Measurements from ENCODE around the gene DYSF.

The DYSF gene

DNA sequence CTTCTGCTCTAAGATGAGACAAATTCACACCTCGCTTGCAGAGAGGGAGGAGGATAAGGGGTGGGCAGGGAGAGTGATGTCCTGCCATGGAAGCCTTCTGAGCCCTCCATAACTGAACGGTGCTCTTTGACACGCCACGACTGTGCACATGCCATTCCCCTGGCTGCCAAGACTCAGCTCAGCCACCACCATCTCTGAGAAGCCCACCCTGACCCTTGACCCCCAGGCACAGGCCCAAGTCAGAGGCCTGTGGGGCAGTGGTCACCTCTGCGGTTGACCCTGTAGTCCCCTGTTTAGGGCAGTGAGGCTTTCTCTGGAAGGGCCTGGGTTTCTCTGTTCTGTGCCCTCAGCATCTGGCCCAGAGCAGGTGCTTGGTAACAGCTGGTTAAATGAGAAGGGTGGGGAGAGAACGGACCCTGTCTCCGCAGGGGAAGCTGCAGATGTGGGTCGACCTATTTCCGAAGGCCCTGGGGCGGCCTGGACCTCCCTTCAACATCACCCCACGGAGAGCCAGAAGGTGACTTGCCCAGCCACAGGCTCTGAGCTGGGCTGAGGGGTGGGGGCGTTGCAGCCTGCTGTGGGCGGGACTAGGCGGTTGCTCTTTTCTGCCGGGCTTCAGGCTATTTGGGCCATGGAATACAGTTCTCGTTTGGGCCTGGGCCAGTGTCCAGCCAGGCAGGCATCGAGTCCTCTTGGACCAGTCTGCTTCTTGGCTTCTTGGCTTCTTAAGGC lies 215.1 kb downstream of the DYSF start:
- DNase-seq (ENCODE audit: low read depth in 4 of 4, low spot score in 1 of 4): no peak

DNA sequence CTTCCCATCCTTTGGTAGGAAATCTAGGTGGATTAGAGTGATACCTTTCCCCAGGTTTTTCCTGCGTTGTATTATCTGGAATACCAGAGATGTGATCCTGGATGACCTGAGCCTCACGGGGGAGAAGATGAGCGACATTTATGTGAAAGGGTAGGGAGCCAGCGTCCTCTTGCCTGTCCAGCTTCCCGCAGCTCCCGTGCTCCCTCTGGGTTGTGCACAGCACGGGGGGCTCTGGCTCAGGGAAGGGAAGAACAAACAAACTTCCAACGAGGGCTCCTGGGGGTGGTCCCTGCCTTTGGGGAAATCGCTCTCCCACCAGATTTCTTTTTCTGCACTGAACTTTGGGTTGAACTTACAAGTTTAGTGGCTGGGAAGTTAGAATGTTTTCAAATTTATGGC lies 215.7 kb downstream of the DYSF start:
- DNase-seq (ENCODE audit: low read depth in 4 of 4, low spot score in 1 of 4): no peak

DNA sequence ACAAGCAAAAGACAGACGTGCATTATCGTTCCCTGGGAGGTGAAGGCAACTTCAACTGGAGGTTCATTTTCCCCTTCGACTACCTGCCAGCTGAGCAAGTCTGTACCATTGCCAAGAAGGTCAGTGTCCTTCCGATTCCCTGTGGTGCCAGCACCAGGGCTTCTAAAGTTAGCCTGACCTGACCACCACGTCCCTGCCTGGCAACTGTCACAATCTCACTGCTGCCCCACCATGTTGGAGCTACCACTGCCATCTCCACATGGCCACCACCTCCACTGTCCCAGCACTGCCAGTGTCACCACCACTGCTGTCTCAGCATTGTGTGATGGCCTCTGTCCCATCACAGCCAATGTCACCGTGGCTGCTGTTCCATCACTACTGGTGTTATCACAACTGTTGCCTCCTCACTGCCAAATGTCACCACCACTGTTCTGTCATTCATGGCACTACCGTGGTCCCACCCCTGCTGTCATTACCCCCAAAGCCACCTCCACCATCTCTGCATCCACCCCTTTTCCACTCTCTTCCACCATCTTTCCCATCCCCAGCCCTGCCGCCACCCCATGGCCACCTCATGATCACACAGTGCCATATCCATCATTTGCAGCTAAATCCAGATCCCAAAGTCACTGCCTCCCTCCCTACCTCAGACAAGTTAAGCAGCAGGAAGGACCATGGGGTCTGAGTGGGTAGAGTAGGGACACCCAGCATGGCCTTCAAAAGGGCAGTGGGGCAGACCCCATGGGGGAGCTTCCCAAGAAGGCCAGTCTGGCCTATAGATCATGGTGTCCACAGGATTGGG lies 216.5 kb downstream of the DYSF start:
- DNase-seq (ENCODE audit: low read depth in 4 of 4, low spot score in 1 of 4): no peak

DNA sequence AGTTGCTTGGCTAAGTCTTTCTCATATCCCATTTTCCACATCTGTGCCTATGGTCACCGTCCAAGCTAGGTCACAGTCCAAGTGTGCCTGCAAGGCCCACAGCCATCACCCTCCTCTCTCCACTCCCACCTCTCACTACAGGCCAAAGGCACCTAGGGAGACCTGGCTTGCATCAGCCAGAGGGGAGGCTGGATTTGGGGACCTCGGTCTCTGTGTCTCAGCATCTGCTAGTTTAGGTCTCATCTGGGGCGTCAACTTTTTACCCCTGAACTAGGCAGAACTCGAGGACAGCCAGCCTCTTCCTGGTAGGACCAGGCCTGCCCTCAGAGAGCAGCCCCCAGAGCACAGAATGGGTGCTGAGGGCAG lies 217.1 kb downstream of the DYSF start:
- DNase-seq (ENCODE audit: low read depth in 4 of 4, low spot score in 1 of 4): no peak

DNA sequence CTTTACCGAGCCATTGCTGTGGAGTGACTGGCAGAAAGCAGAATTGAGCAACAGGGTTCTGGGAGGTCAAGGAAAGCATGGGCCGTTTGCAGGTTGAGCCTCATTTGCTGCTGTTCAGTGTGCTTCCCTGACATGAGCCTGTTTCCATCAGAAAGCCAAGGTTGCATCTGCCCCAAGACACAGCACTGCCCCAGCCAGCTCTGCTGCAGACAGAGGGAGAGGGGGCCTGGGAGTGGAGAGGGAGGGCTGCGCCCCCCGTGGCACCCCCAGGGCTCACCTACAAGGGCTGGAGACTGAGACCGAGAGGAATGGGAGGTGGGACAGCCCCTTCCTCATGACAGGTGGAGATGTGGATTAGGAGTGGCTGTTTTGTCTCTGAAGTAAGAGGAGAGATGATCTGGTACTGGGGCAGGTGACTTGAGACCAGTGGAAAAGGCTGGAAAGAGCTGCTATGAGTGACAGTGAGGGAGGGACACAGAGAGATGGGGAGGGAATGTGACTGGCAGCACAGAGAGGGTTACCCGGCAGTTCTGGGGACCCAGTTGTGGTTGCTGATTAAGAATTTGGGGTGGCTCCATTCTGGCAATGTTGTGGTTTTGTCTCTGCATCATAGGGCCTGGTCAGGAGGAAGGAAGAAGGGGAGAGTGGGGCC lies 218.0 kb downstream of the DYSF start:
- no peak for DNase-seq (ENCODE audit: low read depth in 4 of 4, low spot score in 1 of 4)

DNA sequence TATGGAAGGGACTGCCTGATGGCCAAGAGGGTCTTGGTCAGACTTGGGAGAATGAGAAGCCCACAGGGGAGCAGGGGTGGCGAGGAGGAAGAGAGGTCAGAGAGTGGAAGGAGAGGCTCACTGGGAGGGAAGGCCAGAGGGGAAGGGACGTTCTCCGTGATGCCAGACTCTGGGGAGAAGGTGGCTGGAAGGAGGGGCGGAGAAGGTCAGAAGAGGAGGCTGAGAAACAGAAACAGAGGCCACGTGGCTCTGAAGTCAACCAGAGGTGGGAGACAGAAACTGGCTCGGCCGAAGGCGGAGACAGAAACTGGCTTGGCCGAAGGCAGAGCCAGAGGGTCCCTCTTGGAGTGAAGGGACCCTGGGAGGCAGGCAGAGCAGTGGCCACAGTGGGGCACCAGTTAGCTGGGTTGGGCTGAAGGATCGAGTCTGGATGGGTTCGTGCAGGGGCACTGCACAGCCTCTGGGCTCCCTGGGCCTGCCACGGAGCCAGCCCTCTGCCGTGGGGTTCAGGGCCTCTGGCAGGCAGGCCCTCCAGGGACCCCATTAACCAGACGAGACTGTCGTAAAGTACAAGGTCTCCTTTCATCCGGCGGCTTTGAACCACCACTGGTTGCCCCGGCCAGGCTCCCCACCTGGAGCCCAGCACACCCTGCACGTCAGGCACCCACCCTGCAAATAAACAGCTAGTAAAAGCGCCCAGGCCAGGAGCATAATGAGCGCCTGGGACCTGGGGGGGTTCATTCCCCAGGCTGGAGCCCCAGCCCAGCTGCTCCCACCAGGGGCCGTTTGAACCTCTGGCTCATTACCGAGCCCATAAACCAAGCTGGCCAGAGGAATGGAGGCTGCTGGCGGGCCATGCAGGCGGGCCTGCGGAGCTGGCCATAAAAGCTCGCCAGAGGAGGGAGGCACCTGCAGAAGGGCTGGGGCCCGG lies 218.8 kb downstream of the DYSF start:
- DNase-seq (ENCODE audit: low read depth in 4 of 4, low spot score in 1 of 4): no peak

DNA sequence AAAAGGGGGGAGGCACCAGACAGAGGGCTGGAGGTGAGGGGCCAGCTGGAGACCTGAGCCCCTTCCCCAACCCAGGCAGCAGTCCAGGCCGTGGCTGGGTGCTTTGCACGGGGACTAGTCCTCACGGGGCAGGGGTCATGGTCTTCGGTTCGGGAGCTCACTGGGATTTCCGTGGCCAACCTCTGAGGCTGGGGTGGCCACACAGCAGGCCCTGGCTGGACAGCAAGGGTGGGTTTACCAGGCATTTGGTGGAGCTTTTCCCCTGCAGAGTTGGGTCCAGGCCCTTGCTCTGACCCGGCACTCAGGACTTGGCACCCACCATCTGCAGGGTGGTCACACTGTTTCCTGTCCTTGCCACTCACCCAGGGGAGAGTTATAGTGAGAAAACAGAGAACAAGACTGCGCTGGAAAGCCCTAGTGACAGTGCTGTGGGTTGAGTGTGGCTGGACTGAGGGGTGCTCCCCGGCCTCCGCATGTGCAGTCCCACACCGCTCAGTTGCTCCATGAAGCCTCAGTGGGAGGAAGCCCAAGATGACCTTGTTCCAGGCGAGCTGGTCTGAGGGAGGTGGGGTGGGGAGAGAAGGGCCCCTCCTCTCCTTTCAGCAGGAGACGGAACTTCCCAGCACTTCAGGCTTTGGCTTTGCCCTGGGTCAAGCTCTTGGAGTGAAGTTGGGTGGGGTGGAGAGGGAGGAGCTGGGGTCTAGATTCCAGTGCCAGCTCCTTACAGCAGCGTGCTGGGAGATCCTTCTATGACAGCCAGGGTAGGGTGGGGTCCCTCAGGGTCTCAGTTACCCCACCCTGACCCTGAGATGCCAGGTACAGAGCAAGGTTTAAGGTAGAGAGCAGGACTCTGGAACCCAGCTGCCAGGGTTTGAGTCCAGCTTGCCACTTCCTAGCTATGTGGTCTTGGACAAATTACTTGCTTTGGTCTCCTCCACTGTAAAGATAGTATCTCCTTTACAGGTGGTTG lies 219.8 kb downstream of the DYSF start:
- no peak for DNase-seq (ENCODE audit: low read depth in 4 of 4, low spot score in 1 of 4)

DNA sequence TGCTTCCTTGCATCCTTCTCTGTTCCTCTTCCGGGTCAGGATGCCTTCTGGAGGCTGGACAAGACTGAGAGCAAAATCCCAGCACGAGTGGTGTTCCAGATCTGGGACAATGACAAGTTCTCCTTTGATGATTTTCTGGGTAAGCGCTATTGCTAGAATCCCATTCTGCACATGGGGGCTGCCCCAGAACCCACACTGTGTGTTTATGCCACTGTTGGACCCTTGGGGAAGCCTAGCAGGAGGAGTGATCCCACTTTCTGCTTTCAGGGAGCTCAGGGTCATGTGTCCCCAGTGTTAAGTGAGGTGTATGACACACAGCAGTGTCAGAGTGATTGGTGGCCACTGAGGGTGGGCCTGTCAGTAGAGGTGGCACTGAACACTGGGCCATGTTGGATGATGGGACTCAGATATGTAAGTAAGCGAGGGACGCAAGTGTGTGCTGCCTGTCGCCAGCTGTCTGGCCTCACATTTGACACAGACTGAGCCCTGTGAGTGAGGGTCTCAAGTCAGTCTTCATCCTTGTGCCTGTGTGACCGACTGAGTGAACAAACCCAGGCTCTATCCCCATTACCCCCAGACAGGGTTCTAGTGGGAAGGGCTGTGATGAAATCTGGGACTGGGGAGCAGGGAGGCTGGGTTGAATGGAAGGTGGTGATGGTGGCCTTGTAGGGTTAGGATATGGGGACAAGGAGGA lies 220.9 kb downstream of the DYSF start:
- DNase-seq (ENCODE audit: low read depth in 4 of 4, low spot score in 1 of 4): no peak

DNA sequence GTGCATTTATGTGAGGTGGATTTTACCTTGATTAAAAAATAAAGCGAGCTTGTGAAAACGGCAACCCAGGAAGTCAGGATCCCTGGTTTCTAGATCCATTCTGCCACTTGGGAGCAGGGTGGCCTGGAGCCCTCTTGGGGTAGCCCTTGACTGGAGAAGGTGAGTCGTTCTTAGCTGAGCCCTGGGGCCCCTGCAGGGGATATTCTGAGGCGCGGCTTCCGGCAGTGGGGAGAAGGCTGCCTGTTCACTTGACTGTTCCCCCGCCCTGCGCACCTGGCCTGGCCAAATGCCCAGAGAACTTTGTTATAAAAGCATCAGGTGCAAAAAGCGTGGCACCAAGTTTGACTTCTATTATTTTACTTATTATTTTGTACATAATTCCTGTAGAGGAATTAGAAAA lies 221.9 kb downstream of the DYSF start:
- no peak for DNase-seq (ENCODE audit: low read depth in 4 of 4, low spot score in 1 of 4)

DNA sequence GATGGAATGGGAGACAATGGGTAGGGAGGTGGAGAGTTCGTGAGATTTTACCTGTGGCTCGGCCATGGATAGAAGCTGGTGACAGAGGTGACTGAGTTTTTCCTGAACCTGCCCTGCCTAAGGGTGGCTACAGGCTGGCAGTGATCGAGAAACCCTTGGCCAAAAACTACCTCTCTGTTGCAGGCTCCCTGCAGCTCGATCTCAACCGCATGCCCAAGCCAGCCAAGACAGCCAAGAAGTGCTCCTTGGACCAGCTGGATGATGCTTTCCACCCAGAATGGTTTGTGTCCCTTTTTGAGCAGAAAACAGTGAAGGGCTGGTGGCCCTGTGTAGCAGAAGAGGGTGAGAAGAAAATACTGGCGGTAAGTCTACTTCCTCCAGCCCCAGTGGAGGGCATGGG lies 225.5 kb downstream of the DYSF start:
- DNase-seq (ENCODE audit: low read depth in 4 of 4, low spot score in 1 of 4): no peak

DNA sequence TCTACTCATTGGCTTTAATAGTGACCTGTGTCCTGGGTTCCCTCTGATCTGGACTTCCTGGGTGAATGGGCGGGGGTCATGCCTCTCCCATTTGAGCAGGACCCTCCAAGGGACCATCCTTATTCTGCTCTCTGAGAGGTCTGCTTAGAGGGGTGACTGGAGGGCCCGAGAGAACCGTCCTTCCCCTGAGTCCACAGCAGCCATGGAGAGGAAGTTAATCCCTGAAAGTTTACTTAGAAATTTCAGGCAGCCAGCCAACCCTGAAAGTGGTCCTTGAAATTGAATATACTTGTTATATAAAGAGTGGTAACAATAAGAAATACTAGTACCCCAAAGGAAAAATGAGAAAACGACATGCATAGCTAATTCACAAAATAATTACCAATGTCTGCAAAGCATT lies 226.1 kb downstream of the DYSF start:
- no peak for DNase-seq (ENCODE audit: low read depth in 4 of 4, low spot score in 1 of 4)

DNA sequence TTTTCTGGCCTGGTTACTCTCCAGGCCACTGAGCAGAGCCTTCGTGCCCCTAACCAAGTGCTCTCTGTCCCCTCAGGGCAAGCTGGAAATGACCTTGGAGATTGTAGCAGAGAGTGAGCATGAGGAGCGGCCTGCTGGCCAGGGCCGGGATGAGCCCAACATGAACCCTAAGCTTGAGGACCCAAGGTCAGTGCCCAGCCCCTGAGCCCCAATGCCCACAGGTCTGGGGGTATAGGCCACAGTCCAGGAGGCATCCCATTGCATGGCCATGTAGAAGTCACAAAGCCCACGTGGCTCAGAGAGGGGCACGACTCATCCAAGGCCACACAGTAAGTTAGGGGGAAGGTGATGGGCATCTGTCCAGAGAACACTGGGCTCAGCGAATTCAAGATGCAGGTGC lies 227.6 kb downstream of the DYSF start:
- DNase-seq (ENCODE audit: low read depth in 4 of 4, low spot score in 1 of 4): no peak

DNA sequence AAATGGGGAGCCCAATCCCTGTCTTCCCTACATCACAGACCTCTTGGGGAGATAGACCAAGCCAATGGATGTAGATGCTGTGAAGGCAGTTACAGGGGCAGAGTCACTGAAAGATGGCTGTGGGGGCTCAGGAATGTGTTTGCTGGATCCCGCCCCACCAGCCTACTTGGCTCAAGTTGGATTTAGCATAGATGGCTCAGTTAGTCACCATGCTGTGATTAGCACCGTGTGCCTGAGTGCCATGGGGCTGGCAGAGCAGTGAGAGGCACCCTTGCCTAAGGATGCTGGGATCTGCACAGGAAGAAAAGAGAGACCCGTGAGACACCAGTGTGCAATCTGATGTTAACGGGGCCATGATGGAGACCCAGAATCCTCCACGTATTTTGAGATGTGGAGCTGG lies 228.3 kb downstream of the DYSF start:
- no peak for DNase-seq (ENCODE audit: low read depth in 4 of 4, low spot score in 1 of 4)

DNA sequence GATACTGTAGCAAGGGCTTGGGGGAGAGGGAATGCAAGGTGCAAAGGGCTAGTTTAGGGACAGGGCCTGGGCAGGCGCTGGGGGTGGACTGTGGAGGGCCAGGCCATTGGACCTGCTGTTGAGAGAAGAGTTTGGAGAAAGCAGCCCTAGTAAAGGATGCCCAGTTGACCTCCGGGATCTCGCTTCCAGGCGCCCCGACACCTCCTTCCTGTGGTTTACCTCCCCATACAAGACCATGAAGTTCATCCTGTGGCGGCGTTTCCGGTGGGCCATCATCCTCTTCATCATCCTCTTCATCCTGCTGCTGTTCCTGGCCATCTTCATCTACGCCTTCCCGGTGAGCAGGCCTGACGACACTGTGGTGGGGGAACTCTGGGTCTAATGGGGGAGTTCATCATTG lies 229.0 kb downstream of the DYSF start:
- DNase-seq (ENCODE audit: low read depth in 4 of 4, low spot score in 1 of 4): no peak

DNA sequence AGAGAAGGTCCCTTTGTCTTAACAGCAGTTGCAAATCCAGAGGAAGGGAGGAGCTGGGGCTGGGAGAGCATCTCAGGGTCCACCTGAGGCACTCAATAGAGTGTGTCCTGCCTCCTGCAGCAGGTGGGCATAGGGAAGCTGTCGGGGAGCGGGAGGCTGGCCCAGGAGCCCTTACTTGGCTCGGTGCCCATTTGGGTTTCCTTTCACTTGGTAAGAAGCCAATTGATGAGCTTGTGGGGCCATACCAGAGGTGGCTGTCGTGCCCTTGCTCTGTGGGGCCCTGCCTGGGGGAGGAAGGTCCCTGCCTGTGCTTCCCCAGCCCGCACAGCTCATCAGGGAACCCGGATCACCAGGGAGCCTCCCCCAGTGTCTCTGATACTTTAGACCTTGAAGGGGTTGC lies 229.7 kb downstream of the DYSF start:
- no peak for DNase-seq (ENCODE audit: low read depth in 4 of 4, low spot score in 1 of 4)

DNA sequence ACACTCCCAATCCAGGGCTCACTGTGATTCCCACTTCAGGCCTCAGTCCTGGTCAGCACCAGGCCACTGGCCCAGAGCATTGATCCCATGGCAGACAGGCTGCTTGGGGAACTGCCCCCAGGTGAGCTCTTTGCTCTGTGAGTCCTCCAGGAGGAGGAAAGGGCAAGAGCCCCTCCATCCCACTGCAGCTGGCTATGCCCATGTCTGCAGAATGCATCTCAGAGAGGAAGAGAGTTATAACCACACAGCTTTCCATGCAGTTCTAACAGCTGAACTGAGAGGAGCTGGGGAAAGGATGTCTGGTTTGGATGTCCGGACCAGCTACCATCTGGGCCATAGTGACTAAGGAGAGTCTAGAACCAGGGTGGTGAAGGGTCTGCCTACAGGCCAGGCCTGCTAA lies 230.3 kb downstream of the DYSF start:
- no peak for DNase-seq (ENCODE audit: low read depth in 4 of 4, low spot score in 1 of 4)

DNA sequence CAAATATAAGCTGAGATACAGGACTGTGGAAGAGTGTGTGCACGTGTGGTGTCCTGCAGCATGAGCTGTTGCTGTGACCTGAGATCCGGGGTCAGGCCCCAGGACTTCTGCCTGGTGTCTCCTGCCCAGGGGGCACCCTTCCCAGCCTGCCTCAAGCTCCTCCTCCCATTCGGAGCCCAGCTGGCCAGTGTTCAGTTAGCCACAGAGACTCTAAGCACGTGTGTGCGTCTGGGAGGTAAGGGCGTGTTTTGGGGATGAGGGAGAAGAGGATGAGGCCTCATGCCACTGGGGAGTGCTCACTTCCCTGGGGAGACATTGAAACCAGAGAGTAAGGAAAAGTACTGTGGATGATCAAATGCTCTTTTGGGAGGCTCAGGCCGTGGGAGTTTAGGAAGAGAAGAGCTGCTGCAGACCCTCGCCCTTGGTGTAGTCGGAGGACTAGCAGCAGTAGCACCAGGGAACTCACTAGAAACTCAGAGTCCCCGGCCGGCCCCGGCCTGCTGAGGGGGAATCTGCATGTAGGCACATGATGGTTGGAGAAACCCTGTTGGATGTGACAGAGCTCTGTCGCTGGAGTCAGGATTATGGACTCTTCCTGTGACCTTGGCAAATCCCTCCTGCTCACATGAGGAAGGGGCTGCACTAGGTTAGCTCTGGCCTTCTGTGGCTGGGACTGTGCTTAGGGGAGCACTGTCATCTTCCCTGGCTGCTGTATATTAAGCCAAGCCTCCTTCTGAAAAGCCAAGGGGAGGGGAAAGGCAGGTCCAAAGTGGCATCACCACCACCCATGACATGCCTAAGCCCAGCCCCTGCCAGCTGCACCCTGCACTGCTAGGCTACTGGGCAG lies 231.1 kb downstream of the DYSF start:
- DNase-seq (ENCODE audit: low read depth in 4 of 4, low spot score in 1 of 4): no peak

DNA sequence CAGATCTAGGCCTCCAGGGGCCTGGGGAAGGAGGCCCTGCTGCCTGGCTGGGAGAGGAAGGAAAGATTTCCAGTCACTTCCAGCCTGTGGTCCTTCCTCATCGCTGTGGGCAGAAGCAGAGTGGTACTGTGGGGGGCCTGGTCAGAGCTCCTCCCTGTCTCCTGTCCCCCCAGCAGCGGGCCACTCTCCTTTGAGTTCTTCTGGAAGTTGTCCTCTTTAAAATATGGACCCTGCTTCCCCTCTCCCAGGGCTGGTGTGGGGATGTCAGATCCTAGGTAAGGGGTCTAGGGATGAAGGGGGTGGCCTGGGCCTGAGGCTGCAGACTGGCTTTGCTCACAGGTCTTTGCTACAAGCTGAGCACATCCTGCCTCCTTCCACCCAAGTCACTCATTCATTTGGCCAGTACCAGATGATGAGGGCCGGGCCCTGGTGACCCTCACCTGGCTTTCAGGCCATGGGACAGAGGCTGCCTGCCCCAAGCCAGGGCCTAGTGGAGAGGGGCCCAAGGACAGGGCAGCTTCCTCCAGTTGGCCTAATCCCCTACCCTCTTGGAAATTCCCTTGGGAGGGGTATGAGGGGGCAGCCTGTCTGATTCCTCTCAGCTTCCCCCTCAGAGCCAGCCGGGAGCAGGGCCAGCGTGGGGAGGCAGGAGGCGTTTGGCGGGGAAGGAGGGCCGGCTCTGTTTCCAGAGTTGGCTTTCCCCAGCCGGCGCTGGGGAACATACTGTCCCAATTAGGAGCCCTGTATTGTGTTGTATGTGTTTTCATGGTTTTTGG lies 231.9 kb downstream of the DYSF start:
- DNase-seq (ENCODE audit: low read depth in 4 of 4, low spot score in 1 of 4): no peak
